GM21576 (cell line): Measurements from ENCODE around the gene PSMA6.
"Not testable (repeated sequence)": the region's sequence is repeated elsewhere in the genome, so short reads cannot be mapped to it uniquely, and the experiment has no call there.

ENCODE experiments used
- ATAC-seq: cut with Tn5 transposase; IDR thresholded peaks from one replicate; pipeline ENCODE4 v1.9.1; 2021; ENCODE audit warnings: mild to moderate bottlenecking, moderate library complexity; ENCODE audit not compliant: unreplicated experiment

Gene PSMA6

DNA sequence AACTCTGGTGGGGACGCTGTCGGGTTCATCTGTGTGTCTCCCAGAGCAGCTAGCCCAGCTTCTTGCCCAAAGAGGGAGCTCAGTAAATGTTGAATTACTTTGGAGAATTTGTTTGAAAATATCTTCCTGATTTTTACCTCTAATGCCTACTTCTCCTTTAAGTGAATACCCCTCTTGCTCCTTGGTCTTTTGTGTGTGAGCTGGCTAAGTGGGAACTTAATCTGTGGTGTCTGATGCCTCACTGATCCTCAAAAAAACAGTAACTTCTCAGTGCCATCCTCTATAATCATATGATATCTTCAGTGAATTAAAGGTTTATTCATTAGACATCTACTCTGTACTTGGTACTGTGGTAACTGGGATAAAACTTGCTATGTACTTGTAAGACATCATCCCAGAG lies 7.7 kb upstream of the PSMA6 start:
- no peak for ATAC-seq

DNA sequence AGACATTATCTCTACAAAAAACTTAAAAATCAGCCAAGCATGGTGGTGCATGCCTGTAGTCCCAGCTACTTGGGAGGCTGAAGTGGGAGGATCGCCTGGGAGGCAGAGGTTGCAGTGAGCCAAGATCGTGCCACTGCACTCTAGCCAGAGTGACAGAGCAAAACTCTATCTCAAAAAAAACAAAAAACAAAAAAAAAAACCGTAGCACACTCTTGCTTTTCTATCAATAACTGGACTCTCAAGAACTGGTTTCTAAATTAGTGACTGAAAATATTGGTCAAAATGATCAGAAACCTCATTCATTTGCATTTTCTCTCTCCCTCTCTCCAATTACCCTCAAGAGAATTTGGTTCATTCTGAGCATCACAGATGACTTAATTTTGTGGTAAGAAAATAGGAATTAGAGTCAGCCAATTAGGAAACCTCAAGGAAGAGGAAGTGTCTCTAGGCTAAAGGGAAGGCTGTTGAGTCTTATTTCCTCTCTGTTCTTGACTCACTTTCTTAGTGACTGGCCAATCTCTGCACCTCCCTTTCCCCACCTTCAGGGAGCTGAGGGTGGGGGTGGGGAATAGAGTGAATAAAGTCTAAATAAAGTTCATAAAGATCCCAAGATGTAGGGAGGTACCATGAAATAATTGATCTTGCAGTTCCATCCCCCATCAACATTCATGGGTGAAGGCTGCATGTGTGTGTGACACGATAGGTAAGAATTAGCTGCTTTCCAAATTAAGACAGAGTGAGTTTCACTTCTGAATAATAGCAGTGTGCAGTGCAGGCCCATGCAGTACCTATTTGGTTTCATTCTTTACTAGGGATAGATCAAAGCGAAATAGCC lies 6.8 kb upstream of the PSMA6 start:
- ATAC-seq, result peak; percentile 61

DNA sequence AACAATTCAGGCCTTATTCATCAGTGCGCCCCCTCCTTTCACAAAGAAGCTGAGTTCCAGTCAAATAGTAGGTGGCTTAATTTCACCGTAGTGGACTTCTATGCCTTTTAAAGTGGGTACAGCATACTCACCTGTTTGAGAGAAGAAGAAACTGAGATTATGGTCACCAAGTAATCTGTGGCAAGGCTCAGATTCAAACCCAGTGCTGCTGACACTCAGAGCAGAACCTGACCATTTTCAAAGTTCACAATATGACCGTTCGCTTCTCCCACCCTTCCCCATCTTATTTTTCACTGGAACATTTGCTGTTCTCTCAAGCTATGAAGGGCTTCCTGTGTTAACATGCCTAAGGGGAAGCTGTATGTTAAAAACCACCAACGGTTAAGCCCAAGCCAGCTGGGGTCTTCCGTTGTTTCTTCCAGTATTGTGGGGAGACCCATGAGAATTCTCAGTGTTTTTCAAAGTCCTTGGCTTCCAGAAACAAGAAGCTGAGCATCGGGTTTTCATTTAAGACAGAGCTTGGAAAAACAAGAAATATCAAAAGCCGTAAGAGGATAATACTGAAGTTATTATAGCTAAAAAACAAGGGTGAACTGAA lies 6.1 kb upstream of the PSMA6 start:
- peak; percentile 4 for ATAC-seq

DNA sequence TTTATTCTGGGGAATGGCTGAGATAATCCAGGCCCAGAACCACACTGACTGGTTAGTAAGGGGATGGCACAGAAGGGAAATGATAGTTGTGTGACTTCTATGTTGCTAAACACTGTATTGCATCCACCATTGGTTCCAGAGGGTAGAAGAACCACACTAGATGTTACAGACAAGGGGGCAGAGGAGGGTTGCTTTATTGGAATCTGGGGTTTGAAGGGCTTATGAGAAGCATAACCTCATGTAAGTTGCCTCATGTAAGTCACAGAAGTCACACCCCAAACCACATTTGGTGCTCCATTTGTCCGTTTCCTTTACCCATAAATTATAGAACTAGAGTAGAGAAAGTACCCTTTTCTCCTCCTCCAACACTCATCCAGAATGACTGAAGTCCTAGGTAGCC lies 5.5 kb upstream of the PSMA6 start:
- no peak for ATAC-seq

- no peak for ATAC-seq
Observed at GRCh38 chr14:35287431-35288013, 4.7 kb upstream of the PSMA6 start.

- no peak for ATAC-seq
Observed at GRCh38 chr14:35289623-35290022, 2.6 kb upstream of the PSMA6 start.

DNA sequence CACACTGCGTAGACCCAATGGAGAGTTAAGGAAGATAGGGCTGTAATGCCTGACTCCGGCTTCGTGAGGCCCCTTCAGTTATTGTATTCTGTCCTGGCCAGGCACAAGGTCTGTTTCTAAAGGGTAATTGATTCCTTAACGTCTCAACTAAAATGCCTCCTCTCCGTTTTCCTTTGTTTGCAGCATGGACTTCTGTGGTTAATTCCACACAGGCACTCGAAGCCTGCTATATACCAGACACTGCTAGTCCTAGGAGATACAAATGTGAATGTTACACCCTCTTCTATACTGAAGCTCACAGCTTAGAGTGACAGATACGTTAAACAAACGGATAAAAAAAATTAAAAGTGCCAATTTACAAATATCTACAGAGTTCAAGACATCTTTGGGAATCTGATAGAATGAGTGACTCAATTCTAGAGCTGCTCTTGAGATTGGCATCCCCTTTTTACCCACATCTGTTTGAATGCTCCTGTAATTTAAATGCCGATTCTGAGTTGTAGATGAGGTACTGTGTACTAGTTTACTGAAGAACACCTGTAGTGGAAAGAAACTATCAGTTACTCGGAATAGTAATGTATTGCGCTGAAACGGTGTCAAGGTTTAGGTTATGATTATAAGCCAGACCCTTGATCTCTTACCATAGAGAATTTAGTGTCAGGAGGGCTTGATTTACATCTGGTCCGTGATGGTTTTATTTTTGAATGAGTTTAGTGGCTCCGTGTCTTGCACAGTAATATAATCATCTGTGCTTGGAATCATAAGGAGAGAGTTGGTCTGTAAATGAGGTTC lies 784 bp downstream of the PSMA6 start:
- peak; percentile 7 for ATAC-seq

GRCh38 chr14:35295845-35296161 lies 3.6 kb downstream of the PSMA6 start:
- ATAC-seq, result no peak

DNA sequence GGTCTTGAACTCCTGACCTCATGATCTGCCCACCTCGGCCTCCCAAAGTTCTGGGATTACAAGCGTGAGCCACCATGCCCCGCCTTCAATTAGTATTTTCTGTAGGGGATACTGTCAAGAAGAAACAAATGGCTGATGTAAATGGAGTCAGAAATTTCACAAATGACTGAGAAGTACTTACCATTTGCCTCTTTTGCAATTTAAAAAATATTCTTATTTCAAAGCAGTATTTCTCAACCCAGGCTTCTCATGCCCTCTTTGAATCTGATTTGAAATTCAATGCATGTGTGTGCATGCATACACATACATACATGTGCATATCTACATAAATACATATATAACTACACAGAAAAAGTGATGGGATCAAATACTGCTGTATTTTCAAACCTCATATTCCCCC lies 4.4 kb downstream of the PSMA6 start:
- ATAC-seq, result no peak

- ATAC-seq, result no peak
Observed at GRCh38 chr14:35297706-35298105, 5.5 kb downstream of the PSMA6 start.

GRCh38 chr14:35298351-35298750 lies 6.2 kb downstream of the PSMA6 start:
- ATAC-seq, result no peak

DNA sequence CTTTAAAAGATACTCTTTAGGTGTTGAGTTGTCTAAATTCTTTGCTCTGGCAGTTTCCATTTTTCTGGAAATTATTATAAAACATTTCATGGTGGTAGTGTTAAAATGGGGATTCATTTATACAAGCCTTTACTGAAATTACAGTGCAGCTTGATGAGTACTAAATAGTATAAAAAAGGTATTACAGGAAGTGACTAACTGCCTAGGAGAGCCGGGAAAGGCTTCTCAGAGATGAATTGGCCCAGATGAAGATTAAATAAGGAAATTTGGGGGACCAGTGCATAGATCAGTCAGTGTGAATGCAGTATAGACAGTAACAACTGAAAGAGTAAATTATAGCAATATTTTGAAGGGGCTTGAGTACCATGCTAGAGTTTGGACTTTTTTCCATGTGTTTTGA lies 7.5 kb downstream of the PSMA6 start:
- ATAC-seq, result no peak

- no peak for ATAC-seq
Observed at GRCh38 chr14:35300228-35300627, 8.0 kb downstream of the PSMA6 start.

DNA sequence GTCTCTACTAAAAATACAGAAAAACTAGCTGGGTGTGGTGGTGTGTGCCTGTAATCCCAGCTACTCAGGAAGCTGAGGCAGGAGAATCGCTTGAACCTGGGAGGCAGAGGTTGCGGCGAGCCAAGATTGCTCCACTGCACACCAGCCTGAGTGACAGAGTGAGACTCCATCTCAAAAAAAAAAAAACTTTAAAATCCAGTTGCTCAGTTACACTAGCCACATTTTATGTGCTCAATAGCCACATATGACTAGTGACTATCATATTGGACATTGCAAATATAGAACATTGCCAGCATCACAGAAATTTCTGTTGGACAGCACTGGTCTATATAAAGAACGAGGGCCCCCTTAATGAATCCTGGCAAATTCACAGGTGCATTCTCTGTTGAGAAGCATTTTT lies 9.2 kb downstream of the PSMA6 start:
- not testable (repeated sequence) for ATAC-seq

- ATAC-seq, result no peak
Observed at GRCh38 chr14:35301735-35302528, 9.8 kb downstream of the PSMA6 start.

GRCh38 chr14:35303149-35303935 lies 11.2 kb downstream of the PSMA6 start:
- no peak for ATAC-seq

- no peak for ATAC-seq
Observed at GRCh38 chr14:35304812-35305462, 12.8 kb downstream of the PSMA6 start.

DNA sequence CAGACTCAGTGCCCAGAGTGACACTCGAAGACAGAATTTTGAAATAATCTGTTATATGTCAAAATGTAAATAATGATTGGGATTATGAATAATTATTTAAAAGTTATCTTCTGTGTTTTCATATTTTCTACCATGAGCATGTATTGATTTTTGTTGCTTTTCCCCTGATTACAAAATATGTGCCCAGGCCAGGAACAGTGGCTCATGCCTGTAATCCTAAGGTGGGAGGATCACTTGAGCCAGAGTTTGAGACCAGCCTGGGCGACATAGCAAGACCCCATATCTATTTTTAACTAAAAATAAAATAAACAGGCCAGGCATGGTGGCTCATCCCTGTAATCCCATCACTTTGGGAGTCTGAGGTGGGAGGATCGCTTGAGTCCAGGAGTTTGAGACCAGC lies 13.5 kb downstream of the PSMA6 start:
- no peak for ATAC-seq

- ATAC-seq, result no peak
Observed at GRCh38 chr14:35306114-35306513, 13.9 kb downstream of the PSMA6 start.

- no peak for ATAC-seq
Observed at GRCh38 chr14:35317820-35318219, 25.6 kb downstream of the PSMA6 start.
